AG04449 (cell line): ENCODE data around the gene KDM6B.

Experiments
- CTCF ChIA-PET: fragments of 350-600 bp; formaldehyde crosslinking; extraction: SDS; loops from one replicate; lab custom pipeline; 2021; ENCODE audit warnings: antibody characterized with exemption; lab: Yijun Ruan, JAX
- POLR2A ChIA-PET: fragments of 400-600, 350-600 bp; formaldehyde crosslinking; extraction: SDS; loops from one replicate; lab custom pipeline; 2020; ENCODE audit warnings: antibody characterized with exemption, inconsistent platforms; lab: Yijun Ruan, JAX
- DNase-seq: peaks from one replicate; pipeline ENCODE4 v3.0.0-alpha.2; 2010; ENCODE audit warnings: low read depth, low spot score
- H3K4me3 ChIP-seq: 2 replicates; pipeline ENCODE4 v1.5.1; 2011; ENCODE audit warnings: low read depth, mild to moderate bottlenecking, control low read depth, low read length
- TF ChIP-seq, protein P1 (sequence below): IDR thresholded peaks from one replicate; pipeline ENCODE4 v1.5.1; 2011; ENCODE audit warnings: mild to moderate bottlenecking, moderate library complexity, low read length, control low read depth, inconsistent platforms; ENCODE audit not compliant: insufficient read depth; ENCODE audit errors: missing control alignments

KDM6B gene

DNA sequence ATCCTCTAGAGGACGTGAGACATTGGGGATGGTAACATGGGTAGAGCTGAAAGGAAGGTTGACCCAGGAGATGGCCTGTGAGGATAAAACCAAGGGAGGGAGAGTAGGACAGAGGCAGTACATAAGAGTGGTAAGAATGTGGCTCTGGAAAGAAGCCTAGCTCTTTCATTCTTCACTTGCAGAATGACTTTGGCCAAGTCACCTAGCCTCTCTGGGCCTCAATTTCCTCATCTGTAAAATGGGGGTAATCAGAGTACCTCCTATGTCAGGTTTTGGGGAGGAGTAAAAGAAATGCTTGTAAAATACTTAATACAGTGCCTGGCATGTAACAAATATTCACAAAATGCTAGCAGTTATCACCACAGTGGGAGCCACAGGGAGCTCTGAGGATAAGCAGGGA, 6.9 kb downstream of the KDM6B start:
- peak overlapping the region; percentile 73 for H3K4me3 ChIP-seq

DNA sequence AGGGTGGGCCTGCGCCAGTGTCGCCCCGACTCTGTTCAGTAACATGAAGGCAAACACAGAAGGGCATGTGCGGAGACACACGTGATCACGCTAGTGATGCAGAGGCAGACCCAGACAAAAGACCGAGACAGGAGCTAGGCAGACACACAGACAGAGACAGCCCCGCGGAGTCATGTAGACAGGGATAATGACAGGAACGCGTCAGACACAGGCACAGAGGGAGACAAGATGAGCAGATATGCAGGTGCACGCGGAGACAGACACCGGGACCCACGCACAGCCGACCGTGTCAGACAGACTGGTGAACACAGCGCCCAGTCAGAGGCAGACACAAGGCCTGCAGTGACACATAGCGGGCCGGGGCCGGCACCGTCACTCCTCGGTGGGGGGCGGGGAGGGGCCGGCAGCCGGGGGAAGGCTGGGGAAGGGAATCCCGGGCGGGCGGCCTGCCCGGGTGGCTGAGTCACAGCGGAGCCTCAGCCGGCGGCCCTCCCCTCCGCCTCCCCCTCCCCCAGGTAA, 7.4 kb downstream of the KDM6B start:
- POLR2A ChIA-PET, result interaction anchor here (0.5 to 4.9 kb wide), 3 partner anchors 15 to 279 kb away, joined by 3 to 48 read pairs (median 3); partner anchors contain the start of genes CYB5D1 and NAA38
- TF ChIP-seq, protein P1, sequence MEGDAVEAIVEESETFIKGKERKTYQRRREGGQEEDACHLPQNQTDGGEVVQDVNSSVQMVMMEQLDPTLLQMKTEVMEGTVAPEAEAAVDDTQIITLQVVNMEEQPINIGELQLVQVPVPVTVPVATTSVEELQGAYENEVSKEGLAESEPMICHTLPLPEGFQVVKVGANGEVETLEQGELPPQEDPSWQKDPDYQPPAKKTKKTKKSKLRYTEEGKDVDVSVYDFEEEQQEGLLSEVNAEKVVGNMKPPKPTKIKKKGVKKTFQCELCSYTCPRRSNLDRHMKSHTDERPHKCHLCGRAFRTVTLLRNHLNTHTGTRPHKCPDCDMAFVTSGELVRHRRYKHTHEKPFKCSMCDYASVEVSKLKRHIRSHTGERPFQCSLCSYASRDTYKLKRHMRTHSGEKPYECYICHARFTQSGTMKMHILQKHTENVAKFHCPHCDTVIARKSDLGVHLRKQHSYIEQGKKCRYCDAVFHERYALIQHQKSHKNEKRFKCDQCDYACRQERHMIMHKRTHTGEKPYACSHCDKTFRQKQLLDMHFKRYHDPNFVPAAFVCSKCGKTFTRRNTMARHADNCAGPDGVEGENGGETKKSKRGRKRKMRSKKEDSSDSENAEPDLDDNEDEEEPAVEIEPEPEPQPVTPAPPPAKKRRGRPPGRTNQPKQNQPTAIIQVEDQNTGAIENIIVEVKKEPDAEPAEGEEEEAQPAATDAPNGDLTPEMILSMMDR, result peak; percentile 23
- CTCF ChIA-PET, result interaction anchor here (1.1 to 7.0 kb wide), 7 partner anchors 8 to 98 kb away, joined by 3 to 36 read pairs (median 3); no protein-coding TSS in a partner anchor
- DNase-seq, result no peak
- peak overlapping the region; percentile 73 for H3K4me3 ChIP-seq

More for the DNA sequence above, 6.9 kb downstream of the KDM6B start:
- DNase-seq, result no peak
- TF ChIP-seq, protein P1, result no peak
- ChIA-PET CTCF (interaction anchor here (0.6 to 7.0 kb wide), 8 partner anchors 9 to 153 kb away, joined by 3 to 36 read pairs (median 4); partner anchors contain the start of genes TP53 and WRAP53), POLR2A (interaction anchor here (0.7 kb wide), 1 partner anchor 43 kb away, joined by 3 read pairs; no protein-coding TSS in a partner anchor)

DNA sequence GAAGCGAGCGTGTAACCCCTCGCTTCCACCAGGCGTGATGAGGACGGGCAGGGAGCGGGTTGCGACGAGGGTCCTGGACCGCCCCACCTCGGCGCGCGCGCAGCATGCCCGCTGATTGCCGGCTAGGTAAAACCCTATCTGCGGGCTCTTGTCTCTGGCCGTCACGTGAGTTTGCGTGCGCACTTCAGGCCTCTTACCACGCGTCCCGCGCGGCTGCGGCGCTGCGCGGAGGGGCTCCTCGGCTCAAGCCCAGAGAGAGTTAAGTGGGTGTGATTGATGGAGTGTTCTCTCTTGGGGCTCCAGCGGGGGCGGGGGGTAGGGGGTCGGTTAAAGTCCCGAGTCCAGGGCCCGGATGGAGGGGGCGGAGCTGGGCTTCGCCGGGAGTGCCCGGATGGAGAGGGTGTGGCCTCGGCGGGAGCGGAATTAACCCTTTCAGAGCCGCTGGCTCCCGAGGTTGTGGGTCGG, 7.9 kb downstream of the KDM6B start:
- CTCF ChIA-PET, result interaction anchor here (1.3 to 7.0 kb wide), 5 partner anchors 9 to 148 kb away, joined by 3 to 36 read pairs (median 5); partner anchors contain the start of gene NAA38
- TF ChIP-seq, protein P1, result no peak
- no peak for DNase-seq
- H3K4me3 ChIP-seq, result peak overlapping the region; percentile 73
- POLR2A ChIA-PET, result interaction anchor here (0.5 to 4.9 kb wide), 3 partner anchors 9 to 278 kb away, joined by 3 to 48 read pairs (median 12); partner anchors contain the start of genes CYB5D1, KDM6B and NAA38

DNA sequence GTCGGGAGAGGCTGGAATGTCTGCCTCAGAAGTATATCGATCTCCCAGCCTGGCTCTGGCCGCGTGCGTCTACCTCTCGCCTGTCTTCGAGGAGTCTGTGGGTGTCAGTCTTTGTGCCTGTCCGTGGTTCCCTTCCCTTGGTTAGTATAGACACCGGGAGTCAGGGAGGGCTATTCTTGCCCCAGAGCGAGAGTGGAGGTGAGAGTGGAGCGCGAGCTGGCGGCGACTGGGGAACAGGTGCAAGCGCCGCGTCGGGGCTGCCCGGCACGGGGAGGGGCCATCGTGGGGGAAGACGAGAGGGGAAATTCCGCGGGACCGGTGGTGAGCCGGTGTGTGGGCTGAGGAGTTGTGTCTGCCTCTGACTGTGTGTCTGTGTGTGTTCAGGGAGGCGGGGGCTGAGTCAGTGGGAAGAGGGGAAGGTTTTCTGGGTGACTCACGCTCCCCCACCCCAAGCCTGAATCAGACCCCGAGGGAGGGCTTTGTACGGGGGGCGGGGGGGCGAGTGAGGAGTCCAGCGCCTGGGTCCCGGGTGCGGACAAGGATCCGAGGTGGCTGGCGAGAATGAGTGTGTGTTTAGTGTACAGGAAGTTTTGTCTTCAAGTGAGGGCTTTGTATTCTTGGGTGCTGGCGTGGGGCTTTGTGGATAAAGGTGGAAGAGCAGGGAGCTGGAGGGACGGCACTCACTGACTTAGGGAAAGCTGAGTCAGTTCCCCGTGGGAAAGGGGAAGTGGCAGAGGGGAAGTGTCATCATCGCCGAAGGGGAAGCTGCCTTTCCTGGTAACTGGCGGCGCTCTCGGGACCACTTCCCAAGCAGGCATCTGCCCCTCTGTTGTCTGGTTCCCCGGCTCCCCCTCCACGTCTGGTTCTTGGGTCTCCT, 8.6 kb downstream of the KDM6B start:
- TF ChIP-seq, protein P1, result no peak
- ChIA-PET CTCF (interaction anchor here (1.1 to 7.0 kb wide), 6 partner anchors 8 to 147 kb away, joined by 3 to 36 read pairs (median 5); partner anchors contain the start of gene NAA38), POLR2A (interaction anchor here (0.8 to 4.9 kb wide), 4 partner anchors 7 to 95 kb away, joined by 3 to 48 read pairs (median 15); partner anchors contain the start of genes CYB5D1, KDM6B and NAA38)
- DNase-seq, result no peak
- H3K4me3 ChIP-seq, result peak overlapping the region; percentile 73

DNA sequence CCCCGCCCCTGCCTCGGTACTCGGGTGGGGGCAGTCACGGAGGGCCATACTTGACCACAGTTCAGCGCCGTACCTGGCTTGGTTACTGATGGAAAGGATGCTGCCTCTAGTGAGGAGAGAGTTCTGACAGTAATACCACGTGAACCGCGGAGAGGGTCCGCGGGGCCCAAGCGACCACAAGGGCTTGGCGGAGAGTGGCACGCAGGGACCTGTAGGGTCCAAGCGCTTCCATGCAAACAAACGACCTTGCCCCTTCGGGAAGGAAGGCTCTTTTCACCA, 9.2 kb downstream of the KDM6B start:
- ChIA-PET CTCF (interaction anchor here (1.1 to 7.0 kb wide), 6 partner anchors 9 to 147 kb away, joined by 3 to 36 read pairs (median 5); partner anchors contain the start of gene NAA38), POLR2A (interaction anchor here (0.8 to 4.9 kb wide), 4 partner anchors 8 to 95 kb away, joined by 3 to 48 read pairs (median 15); partner anchors contain the start of genes CYB5D1, KDM6B and NAA38)
- H3K4me3 ChIP-seq, result peak overlapping the region; percentile 73
- no peak for DNase-seq
- TF ChIP-seq, protein P1, result no peak
